ENCODE results near the gene CSF2RB. TPM values are rescaled to one million over a fixed set of nuclear protein-coding genes. Genes with fewer than 3 reads are reported as not detected.
A peak's percentile ranks its signal among the peaks of the same experiment; 100 is the strongest.

The CSF2RB gene
- total and polyA plus RNA-seq, 10 of the 15 experiments (the other 5 are each of a cell fraction or from before 2014, with no cell fraction given), result 0.82 to 12.5 (median 5.4) TPM

GRCh38 chr22:36900880-36901279 lies 12.5 kb upstream of the CSF2RB start (continued):
- TF ChIP-seq ZBTB33 (IDR thresholded peaks at IDR 0.05) (no peak), ZZZ3 (IDR thresholded peaks at IDR 0.05; ENCODE audit: control insufficient read depth, insufficient read length, low read depth) (no peak), MAX (IDR thresholded peaks at IDR 0.05; ENCODE audit: low read depth, low read length) (no peak), IRF4 (IDR thresholded peaks at IDR 0.05; ENCODE audit: low read depth, low read length) (no peak), MEF2B (IDR thresholded peaks at IDR 0.05; ENCODE audit: partially characterized antibody, poor library complexity, severe bottlenecking) (peak; percentile 87), ZNF592 (IDR thresholded peaks at IDR 0.05) (0 out of 2 replicates have a peak, but pooled peaks have one; percentile 19), GATAD2B (conservative IDR thresholded peaks at IDR 0.05; ENCODE audit: low read depth) (0 out of 2 replicates have a peak, but pooled peaks have one; percentile 5), SREBF2 (IDR thresholded peaks at IDR 0.05; ENCODE audit: low read length) (no peak), SUZ12 (IDR thresholded peaks at IDR 0.05; ENCODE audit: unreplicated experiment) (no peak), ZBTB4 (CRISPR knock-in tag; IDR thresholded peaks at IDR 0.05) (no peak), CUX1 (IDR thresholded peaks at IDR 0.05; ENCODE audit: insufficient replicate concordance, low read depth, low read length) (no peak), EZH2 (IDR thresholded peaks at IDR 0.05; ENCODE audit: borderline replicate concordance, control insufficient read depth, low read depth, low read length) (no peak), MEF2A (IDR thresholded peaks at IDR 0.05; ENCODE audit: insufficient read depth, low read depth, low read length) (no peak), BCL11A (IDR thresholded peaks at IDR 0.05; ENCODE audit: low read depth, low read length) (no peak), ZNF217 (IDR thresholded peaks at IDR 0.05) (no peak)

All from GM12878 (cell line).